ENCODE data around the gene TEFM.
"Not testable (repeated sequence)": the region's sequence is repeated elsewhere in the genome, so short reads cannot be mapped to it uniquely, and the experiment has no call there.

TEFM gene, protein sequence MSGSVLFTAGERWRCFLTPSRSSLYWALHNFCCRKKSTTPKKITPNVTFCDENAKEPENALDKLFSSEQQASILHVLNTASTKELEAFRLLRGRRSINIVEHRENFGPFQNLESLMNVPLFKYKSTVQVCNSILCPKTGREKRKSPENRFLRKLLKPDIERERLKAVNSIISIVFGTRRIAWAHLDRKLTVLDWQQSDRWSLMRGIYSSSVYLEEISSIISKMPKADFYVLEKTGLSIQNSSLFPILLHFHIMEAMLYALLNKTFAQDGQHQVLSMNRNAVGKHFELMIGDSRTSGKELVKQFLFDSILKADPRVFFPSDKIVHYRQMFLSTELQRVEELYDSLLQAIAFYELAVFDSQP

DNA sequence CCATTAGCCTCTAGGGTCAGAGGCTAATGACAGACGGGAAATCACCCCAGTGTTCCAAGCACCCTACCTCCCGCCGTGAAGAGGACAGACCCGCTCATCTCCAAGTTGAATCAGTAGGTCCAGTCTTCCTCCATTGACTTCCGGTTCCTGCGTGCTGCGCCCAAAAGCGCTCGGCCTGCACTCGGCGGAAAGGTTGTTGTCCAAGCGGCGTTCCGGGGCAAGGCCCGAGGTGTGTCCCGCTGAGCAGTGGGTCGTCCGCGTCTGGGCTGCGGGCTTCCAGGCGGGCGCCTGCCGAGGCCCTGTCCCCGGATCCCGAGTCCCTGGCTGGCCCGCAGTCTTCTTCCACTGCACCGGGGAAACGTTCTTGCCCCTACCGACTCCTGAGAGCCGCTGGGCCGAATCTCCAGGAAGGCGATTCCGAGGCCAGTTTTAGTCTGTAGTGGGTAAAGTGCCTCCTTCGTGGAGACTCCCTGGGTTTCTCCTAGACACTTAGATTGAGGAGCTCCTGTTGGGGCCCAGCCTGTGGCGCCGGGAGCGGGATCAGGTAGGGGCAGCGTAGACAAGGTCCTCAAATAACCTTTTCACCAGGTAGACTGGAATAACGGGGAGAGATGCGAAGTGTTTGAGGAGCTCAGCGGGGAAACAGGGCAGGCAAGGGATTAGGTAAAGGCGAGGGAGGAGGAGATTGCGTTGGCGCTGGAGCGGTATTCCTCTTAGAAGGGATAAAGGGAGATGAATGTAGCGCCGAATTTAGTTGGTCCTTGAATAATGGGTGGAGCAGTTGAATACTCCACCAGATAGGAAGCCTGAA is at the start of gene TEFM:
Gene TEFM, minus strand, starts transcription at position 138 of the 811 bp plus-strand sequence. Its CDS starts 40 bp downstream, at position 98.
- DNase-seq, result peak; percentile 87 to 90

DNA sequence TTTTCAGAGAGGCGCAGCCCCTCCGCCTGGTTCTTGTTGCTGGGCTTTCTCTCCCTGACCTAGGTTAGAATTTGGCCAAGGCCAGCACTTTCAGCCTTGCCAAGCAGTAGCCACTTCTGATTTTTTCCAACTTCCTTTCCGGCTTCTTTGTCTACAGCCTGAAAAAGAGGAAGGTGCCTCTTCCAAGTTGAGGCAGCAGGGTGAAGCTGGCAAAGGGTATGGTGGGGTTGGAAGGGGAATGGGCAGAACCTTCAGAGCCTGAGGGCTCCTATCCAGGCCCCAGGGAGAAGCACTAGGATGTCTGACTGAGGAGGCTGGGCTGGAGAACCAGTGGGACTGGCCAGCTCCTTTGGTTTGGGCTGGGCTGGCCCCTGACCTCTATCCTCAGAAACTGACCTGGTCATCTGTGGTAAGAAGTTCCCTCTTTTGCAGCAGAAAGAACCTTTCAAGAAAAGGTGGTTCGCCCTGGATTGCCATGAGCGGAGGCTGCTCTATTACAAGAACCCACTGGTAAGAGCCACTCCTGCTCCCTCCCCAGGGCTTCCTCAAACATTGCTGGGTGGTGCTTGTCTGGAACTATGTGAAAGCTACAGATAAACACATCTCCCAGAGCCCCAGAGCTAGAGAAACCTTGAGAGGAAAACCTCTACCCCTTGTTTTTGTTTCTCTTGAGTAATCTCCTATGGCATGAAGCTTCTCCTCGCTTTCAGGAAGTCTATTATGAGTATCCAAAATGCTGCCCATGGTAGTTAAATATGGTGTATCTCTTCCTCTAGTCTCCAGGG is 48.2 kb upstream of the TEFM start:
- DNase-seq, result no peak

DNA sequence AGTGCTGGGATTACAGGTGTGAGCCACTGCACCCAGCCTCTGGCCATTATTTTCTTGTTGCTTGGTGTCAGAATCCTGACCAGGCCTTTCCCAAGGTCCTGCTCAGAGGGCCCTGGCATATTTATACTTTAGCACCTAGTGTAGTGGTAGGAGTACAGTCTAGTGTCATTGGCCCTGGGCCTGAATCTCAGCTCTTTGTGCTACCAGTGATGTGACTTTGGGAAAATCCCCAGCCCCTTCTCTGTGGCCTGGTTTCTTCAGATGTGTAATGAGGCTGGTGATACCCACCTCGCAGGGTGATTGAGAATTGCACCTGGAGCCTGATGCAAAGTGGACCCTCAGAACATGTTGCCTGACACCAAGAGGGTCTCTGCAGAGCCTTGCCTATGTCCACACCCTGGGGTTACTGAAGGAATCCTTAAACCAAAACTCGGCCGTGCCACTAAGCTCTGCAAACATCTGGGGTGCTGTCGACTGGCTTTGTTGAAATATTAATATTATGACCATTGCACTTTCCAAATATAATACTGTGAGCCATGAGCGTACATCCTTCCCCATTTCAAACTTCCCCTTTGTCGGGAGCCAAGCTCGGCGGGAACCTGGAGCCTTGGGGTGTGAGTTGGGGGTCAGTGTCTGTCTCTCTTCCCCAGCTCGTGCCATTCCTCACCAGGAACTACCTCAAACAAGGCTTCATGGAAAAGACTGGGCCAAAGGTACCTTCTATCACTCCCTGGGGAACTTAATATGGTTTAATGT is 46.8 kb upstream of the TEFM start:
- no peak for DNase-seq

DNA sequence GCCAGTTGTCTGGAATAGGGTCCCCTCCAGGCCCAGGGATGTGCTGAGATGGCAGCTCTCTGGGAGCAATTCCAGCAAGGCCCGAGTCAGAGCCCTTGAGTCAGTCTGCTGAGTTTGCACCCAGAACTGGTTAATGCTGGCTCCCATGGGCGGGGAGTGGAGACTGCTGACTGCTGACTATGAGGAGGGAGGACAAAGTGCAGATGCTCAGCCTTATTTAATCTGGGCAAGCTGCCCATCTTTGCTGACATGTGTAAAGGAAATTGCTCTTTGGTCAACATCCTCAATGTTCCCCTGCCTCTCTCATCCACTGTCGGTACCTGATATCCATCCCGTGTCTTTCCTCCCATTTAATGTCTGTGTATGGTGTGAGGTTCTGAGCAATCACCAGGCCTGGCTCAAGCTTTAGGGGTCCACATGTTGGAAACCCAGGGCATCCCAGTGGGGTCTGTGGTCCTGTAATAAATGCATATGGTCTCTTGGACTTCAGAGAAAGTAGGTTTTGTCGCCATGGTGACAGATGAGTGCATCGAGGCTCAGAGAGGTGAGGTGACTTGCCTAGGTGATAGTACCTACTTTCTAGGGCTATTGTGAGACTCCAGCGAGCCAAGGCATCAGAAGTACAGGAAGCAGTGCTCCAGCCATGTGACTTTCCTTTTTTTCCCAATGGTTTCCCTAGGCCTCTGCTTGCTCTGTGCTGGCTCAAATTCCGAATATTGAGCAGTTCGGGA is 44.8 kb upstream of the TEFM start:
- DNase-seq, result no peak

DNA sequence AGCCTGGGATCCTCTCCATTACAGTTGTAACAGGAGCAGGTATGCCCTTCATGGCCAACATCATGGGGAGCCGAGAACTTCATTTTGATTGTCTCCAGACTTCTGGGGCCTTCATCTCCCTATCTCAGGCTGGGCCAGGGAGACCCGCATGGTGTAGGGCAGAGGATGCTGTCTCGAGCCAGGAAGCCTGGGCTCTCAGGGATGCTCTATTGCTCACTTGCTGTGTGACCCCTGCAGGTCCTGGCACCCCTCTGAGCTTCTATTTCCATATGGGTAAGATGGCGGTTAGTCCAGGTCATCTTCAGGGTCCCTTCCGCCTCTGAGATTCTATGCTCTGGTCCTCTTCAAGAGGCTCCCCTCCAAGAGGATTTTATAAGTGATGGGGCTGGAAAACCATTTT is 44.2 kb upstream of the TEFM start:
- no peak for DNase-seq

DNA sequence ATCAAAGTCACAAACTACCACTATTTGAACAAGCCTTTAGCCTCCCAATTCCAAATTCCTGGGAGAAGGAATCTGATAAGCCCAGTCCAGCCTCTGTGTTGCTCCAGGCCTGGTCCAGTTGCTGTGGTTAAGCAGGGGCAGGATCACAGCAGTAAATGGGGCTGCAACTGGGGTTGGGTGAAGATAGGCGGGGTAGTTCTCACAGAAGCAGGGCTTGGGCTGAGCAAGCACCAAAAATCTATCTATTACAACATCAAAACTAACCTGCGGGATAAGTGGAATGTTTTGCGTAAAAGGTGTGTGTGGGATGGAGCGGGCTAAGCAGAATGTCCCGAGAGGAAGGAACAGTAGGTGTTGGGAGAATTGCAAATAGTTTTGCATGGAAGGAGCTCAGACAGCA is 41.8 kb upstream of the TEFM start:
- DNase-seq, result no peak

DNA sequence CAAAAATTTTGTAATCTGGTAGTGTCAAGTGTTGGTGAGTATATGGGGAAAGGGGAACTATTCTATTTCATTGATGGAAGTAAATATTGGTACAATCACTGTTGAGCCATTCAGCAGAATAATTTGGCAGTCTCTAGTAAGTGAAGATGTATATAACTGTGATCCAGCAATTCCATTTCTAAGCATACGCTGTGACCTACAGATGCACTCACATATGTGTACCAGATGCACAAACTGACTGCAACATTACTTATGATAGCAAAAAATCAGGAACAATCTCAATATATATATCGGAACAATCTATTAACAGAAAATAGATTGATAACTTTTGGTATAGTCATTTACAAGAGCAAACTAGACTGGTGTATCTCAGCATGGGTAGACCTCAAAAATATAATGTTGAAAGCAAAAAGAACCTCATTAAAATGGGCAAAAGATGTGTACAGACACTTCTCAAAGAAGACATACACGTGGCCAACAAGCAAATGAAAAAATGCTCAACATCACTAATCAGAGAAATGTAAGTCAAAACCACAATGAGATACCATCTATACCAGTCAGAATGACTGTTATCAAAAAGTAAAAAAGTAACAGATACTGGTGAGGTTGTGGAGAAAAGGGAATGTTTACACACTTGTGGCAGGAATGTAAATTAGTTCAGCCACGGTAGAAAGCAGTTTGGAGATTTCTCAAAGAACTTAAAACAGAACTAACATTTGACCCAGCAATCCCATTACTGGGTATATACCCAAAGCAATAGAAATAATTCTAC is 36.5 kb upstream of the TEFM start:
- DNase-seq, result no peak

DNA sequence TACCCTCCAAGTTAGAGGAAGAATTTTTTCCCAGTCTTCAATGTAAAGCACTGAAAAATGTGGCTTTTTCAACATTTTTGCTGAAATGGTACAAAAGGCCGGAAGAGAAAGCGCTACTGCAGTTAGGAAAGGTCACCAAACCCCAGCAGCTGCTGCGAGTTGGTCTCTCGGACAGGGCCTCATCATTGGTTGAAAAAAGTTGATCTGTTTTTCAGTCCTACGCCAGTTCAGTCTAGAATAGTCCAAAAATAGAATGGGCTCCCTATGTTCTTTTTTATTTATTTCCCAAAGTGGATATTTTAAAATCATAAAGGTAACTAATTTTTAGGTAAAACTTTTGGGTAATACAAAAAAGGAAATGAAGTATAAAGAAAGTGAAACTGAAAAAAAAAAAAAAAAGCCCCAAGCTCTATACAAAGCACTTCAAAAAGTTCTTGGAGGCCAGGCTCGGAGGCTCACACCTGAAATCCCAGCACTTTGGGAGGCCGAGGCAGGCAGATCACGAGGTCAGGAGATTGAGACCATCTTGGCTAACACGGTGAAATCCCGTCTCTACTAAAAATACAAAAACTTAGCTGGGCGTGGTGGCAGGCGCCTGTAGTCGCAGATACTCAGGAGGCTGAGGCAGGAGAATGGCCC is 33.1 kb upstream of the TEFM start:
- no peak for DNase-seq

DNA sequence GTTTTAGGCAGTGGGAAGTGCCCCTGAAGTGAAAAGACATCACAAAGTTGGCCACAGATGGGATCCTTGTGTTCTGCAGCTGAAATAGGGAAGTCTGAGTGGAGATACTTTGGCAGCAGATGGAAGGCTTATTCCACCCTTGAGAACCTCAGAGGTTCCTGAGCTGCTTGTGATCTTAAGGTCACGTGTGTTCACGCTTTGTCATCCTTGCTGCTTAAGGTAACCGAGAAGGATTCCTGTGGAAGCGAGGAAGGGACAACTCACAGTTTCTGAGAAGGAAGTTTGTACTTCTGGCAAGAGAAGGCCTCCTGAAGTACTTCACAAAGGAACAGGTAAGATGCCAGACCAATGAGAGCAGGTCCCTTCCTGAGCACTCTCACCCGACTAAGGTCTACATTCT is 27.9 kb upstream of the TEFM start:
- DNase-seq, result no peak

DNA sequence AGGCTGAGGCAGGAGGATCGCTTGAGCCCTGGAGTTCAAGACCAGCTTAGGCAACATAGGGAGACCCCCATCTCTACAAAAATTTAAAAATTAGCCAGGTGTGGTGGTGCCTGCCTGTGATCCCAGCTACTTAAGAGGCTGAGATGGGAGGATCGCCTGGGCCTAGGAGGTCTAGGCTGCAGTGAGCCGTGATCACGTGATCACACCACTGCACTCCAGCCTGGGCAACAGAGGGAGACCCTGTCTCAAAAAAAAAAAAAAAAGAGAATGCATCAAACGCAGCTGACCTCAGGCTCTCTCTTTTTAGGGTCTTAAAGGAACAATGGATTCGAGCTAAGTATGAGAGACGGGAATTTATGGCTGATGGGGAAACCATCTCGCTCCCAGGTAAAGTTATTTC is 25.5 kb upstream of the TEFM start:
- DNase-seq, result not testable (repeated sequence)

DNA sequence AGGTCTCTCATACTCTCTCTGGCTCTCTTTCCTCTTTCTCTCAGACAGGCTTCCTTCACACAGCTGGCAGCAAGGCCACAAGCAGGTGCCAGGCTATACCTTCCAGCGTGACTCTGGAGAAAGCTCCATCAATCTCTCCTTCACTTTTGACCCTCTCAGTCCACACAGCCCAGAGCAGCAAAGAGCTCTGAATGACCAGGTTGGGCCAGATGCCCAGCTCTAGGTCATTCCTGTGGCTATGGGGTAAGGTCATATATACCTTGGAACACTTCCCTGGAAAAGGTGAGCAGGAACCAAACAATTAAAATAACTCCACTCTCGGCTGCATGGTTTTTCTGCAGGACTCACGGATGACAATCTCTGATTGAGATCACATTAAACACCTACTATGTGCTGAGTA is 24.5 kb upstream of the TEFM start:
- DNase-seq, result no peak

DNA sequence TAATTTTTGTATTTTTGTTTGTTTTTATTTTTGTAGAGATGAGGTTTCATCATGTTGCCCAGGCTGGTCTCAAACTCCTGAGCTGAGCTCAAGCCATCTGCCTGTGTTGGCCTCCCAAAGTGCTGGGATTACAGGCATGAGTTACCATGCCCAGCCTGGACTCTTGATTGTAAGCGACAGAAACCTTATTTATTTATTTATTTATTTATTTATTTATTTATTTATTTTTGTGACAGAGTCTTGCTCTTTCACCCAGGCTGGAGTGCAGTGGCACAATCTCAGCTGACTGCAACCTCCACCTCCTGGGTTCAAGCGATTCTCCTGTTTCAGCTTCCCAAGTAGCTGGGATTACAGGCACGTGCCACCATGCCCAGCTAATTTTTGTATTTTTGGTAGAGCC is 23.8 kb upstream of the TEFM start:
- DNase-seq, result not testable (repeated sequence)

DNA sequence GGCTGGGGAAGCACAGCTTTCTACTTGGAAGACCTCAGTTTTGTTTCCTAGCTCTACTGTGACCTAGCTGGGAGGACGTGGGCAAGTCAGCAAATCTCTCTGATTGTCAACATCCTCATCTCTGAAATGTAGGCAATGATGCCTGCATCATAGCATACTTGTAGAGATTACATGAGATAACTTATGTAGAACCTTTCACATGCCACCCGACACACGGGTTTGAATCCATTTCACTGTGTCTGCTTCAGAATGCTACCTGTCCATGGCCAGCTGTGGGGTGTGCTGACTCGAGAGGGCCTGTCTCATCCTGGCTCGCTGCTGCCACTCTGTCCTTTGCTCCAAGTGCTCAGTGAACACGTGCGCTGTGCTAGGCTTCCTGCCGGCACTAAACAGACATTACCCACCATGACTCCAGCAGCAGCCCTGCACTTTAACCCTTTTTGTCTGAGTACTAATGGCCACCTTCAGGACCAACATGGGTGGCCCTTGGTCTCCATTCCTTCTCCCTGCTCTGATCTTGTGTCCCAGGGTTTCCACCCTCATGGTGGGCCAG is 23.1 kb upstream of the TEFM start:
- DNase-seq, result no peak

DNA sequence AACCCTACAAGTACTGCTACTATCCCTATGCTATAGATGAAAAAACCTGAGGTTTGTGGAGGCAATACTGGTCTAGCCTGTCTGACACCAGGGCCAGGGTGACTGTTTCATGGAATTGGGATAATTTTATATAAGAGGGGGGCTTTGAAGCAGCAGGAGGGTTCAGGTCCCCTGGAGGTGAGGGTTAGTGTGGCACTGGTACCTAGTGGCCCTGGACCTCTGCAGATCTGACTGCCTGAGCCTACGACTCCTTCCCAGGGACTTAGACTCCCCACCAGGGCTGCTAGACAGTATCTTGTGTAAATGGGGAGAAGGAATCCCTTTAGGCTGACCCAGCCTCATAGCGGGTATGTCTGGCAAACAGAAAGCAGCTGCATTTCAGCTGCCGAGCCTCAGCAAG is 22.5 kb upstream of the TEFM start:
- DNase-seq, result no peak

DNA sequence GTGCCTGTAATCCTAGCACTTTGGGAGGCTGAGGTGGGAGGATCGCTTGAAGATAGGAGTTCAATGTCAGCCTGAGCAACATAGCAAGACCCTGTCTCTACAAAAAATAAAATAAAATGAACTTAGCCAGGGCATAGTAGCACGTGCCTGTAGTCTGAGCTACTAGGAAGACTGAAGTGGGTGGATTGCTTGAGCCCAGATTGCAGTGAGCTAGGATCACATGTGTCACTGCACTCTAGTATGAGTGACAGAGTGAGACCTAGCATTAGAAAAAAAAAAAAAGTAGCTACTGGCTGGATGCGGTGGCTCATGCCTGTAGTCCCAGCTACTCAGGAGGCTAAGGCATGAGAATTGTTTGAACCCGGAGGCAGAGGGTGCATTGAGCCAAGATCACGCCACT is 21.7 kb upstream of the TEFM start:
- no peak for DNase-seq

DNA sequence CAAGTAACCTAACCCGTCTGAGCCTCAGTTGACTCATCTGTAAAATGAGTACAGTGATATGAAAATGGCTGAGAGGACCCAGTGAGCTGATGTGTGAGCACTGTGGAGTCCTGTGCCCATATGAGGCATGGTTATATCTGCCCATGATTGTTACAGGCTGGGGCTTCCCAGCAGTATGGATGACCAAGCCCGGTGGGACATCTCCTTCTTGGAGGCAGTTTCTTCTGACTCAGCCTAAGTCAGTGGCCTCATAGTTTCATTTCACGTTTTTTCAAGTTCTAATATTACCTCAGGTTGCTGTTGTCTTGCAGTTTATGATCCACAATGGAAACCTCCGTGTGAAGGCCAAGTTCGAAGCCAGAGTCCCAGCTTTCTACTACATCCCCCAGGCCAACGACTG is 20.5 kb upstream of the TEFM start:
- no peak for DNase-seq

DNA sequence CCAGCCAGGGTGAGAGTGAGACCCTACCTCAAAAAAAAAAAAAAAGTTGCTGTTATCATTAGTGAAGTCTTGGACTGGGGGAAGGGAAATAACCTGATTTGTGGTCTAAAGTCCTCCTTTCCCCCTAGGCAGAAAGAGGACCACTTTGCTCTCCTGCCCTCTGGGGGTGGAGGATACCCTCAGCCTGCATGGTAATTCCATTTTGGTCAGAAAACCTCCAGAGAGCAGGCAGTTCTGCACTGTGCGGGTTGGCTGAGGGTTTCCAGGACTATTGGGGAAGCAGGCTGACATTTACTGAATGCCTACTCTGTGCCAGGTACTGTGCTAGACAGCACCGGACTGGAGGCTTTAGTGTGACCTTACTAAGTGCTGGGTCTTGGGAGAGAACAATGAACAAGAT is 18.3 kb upstream of the TEFM start:
- DNase-seq, result no peak

DNA sequence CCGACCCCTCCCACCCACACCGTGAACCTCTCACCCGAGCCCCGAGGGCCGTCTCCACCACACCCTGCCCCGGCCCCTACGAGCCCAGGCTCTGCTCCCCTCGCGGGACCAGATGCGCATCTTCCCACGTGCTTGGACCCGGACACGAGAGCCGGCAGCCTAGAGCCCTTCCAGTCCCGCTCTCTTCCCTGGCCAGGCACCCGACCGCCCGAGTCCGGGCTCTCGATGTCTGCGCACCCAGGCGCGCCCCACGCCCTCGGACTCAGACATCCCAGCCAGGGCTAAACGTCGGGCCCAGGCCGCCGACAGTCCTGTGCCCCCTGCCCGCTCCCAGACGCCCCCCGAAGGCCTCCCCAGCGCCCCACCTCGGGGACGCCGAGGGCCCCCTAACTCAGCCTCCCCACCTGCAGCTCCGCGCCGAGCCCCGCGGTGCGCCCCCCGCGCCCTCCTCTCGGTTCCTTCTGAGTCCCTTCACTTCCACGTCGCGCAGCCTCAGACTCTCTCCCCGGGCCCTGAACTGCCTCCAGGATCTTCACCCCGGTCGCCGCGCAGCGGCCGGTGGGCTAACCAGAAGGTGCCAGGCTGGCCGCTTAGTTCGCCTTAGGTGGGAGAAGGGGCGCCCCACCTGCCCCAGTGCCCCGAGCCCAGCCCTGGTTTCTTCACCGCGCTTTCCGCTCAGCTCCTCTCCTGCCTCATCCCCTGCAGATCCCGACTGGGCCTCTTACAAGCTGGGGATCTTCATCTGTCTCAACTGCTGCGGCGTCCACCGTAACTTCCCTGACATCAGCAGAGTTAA is 16.4 kb upstream of the TEFM start:
- DNase-seq, result no peak

DNA sequence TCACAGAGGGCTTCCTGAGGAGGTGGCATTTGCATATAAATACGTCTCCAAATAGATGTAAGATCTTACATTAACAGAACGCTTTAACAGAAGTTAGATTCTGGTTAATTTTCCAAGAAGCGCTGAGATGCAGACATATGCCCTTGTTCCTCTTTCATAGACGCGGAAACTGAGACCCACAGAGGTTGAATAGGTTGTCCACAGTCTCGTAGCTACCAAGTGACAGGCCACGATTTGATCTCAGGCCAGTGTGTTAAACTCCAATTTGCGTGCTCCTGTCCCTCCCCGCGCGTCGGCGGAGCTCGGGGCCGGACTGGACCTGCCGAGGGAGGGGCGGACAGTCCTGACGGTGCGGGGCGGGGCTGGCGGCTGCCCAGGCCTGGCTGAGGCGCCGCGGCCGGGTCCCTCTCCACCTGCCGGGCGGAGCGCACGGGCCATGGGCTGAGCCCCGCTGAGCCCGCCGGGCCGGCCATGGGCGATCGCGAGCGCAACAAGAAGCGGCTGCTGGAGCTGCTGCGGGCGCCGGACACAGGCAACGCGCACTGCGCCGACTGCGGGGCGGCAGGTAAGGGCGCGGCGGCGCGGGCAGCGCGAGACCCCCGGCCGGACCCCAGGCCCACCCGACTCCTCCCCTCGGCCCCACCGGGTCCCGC is 15.6 kb upstream of the TEFM start, which contains the start of gene ADAP2:
Gene ADAP2, plus strand, starts transcription at position 402 of the 653 bp plus-strand sequence. Its CDS starts 70 bp downstream, at position 472.
- DNase-seq, result no peak
